ENCODE measurements around the gene SRSF7.

DNA sequence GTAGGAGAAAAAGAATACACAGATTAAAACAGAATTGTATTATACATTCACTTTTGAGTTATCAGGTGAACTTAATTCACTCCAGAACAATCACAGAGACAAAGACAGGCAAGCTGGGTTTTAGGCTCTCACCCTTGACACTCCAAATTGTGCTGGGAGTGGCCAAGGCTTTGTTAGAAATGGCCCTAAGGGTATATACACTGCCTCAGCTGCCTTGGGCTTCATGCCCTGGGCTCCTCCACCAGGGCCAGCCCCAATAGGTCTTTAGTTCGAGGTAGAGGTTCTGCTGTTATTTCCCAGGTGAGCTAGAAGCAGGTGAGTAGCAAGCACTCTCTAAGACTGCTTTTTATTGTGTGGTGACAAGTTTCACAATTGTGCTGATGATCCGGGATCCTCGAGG, 46.8 kb upstream of the SRSF7 start:
- TF ChIP-seq, protein P1, sequence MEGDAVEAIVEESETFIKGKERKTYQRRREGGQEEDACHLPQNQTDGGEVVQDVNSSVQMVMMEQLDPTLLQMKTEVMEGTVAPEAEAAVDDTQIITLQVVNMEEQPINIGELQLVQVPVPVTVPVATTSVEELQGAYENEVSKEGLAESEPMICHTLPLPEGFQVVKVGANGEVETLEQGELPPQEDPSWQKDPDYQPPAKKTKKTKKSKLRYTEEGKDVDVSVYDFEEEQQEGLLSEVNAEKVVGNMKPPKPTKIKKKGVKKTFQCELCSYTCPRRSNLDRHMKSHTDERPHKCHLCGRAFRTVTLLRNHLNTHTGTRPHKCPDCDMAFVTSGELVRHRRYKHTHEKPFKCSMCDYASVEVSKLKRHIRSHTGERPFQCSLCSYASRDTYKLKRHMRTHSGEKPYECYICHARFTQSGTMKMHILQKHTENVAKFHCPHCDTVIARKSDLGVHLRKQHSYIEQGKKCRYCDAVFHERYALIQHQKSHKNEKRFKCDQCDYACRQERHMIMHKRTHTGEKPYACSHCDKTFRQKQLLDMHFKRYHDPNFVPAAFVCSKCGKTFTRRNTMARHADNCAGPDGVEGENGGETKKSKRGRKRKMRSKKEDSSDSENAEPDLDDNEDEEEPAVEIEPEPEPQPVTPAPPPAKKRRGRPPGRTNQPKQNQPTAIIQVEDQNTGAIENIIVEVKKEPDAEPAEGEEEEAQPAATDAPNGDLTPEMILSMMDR (IDR thresholded peaks at IDR 0.05; ENCODE audit: low read depth, low read length, missing input control) = no peak
- TF ChIP-seq, protein P2, sequence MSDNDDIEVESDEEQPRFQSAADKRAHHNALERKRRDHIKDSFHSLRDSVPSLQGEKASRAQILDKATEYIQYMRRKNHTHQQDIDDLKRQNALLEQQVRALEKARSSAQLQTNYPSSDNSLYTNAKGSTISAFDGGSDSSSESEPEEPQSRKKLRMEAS (IDR thresholded peaks at IDR 0.05) = no peak
- no peak for TF ChIP-seq REST (IDR thresholded peaks at IDR 0.05)
- TF ChIP-seq TAF1 (conservative IDR thresholded peaks at IDR 0.05) = no peak
- no peak for TF ChIP-seq ZBTB33 (IDR thresholded peaks at IDR 0.05)
- no peak for TF ChIP-seq SP1 (IDR thresholded peaks at IDR 0.05)
- no peak for TF ChIP-seq RAD21 (IDR thresholded peaks at IDR 0.05)
- TF ChIP-seq, protein P3, sequence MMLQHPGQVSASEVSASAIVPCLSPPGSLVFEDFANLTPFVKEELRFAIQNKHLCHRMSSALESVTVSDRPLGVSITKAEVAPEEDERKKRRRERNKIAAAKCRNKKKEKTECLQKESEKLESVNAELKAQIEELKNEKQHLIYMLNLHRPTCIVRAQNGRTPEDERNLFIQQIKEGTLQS (IDR thresholded peaks at IDR 0.05) = no peak
- no peak for TF ChIP-seq EGR1 (IDR thresholded peaks at IDR 0.05; ENCODE audit: low read depth in 2 of 2)
- no peak for TF ChIP-seq GABPA (IDR thresholded peaks at IDR 0.05 in 1 of 2, conservative IDR thresholded peaks at IDR 0.05 in 1 of 2)
